ENCODE measurements around the gene DNAH11. TPM values are rescaled to one million over a fixed set of nuclear protein-coding genes. Genes with fewer than 3 reads are reported as not detected.

DNAH11 gene
- polyA plus RNA-seq, 6 donors from 2014 or later, result 0.40 to 1.1 (median 0.72) TPM; not detected in 1

GRCh38 chr7:21946222-21946709 lies 403.4 kb downstream of the DNAH11 start:
- H3K27me3 Mint-ChIP-seq, result no peaks in the 10 kb centered on the region
- ATAC-seq (ENCODE audit: low read depth in 2 of 2) (no peak), DNase-seq (no peak)
- H3K9me3 Mint-ChIP-seq, result peaks cover 0 to 3% (median 0%) of the 10 kb centered on the region in 7 donors
- peak overlapping the region; percentile 92 to 99 (median 97) for H3K4me3 Mint-ChIP-seq
- H3K27ac Mint-ChIP-seq, result peak overlapping the region; percentile 97 to 100 (median 100)
- peaks cover 48 to 73% (median 67%) of the 10 kb centered on the region in 3 donors for H3K4me1 Mint-ChIP-seq
- no peaks in the 10 kb centered on the region for H3K36me3 Mint-ChIP-seq

- no peaks in the 10 kb centered on the region for H3K27me3 Mint-ChIP-seq
- peaks cover 42 to 65% (median 59%) of the 10 kb centered on the region in 3 donors for H3K4me1 Mint-ChIP-seq
- H3K9me3 Mint-ChIP-seq, result peaks cover 0 to 3% (median 0%) of the 10 kb centered on the region in 7 donors
- H3K27ac Mint-ChIP-seq, result peak overlapping the region in 5 of 6 donors; percentile 83 to 97 (median 91)
- peak overlapping the region in 7 of 8 donors; percentile 2 to 92 (median 46) for H3K4me3 Mint-ChIP-seq
- ATAC-seq (ENCODE audit: low read depth in 2 of 2) (no peak), DNase-seq (no peak)
- no peaks in the 10 kb centered on the region for H3K36me3 Mint-ChIP-seq
Measured at GRCh38 chr7:21947056-21947455, 404.2 kb downstream of the DNAH11 start.

GRCh38 chr7:21947946-21948345 lies 405.1 kb downstream of the DNAH11 start:
- Mint-ChIP-seq H3K4me1 (peaks cover 33 to 56% (median 50%) of the 10 kb centered on the region in 3 donors), H3K27me3 (no peaks in the 10 kb centered on the region), H3K9me3 (peaks cover 0 to 3% (median 0%) of the 10 kb centered on the region in 7 donors), H3K27ac (peak overlapping the region in 5 of 6 donors; percentile 10 to 91 (median 83)), H3K4me3 (peak overlapping the region in 4 of 8 donors; percentile 3 to 92 (median 74)), H3K36me3 (no peaks in the 10 kb centered on the region)
- ATAC-seq (ENCODE audit: low read depth in 2 of 2), result no peak
- no peak for DNase-seq

- H3K9me3 Mint-ChIP-seq, result peaks cover 0 to 3% (median 0%) of the 10 kb centered on the region in 7 donors
- ATAC-seq (ENCODE audit: low read depth in 2 of 2), result no peak
- peak overlapping the region in 2 of 8 donors; percentile 37 to 92 for H3K4me3 Mint-ChIP-seq
- no peaks in the 10 kb centered on the region for H3K36me3 Mint-ChIP-seq
- H3K4me1 Mint-ChIP-seq, result peaks cover 28 to 52% (median 46%) of the 10 kb centered on the region in 3 donors
- DNase-seq, result no peak
- no peaks in the 10 kb centered on the region for H3K27me3 Mint-ChIP-seq
- H3K27ac Mint-ChIP-seq, result peak overlapping the region in 4 of 6 donors; percentile 10 to 63 (median 42)
Measured at GRCh38 chr7:21948364-21948763, 405.5 kb downstream of the DNAH11 start.

GRCh38 chr7:21948887-21949540 lies 406.2 kb downstream of the DNAH11 start:
- no peak for DNase-seq
- peak overlapping the region in 5 of 6 donors; percentile 28 to 80 (median 53) for H3K27ac Mint-ChIP-seq
- H3K27me3 Mint-ChIP-seq, result no peaks in the 10 kb centered on the region
- ATAC-seq (ENCODE audit: low read depth in 2 of 2), result no peak
- peak overlapping the region in 3 of 8 donors; percentile 7 to 92 (median 12) for H3K4me3 Mint-ChIP-seq
- peaks cover 27 to 48% (median 39%) of the 10 kb centered on the region in 3 donors for H3K4me1 Mint-ChIP-seq
- peaks cover 0 to 3% (median 0%) of the 10 kb centered on the region in 7 donors for H3K9me3 Mint-ChIP-seq
- H3K36me3 Mint-ChIP-seq, result no peaks in the 10 kb centered on the region

Other genes starting within 250 kb of the DNAH11 start
- gene SP4, start 115.0 kb upstream of the DNAH11 start, polyA plus RNA-seq (ENCODE audit: low read depth in 6 of 6), result 10 to 100 TPM in 3 of 6 donors, 1 to 10 TPM in 3; 7.8 to 14.3 (median 10.5) TPM